GM18499 (cell line): ENCODE measurements around the gene NEURL2.
"Not testable (repeated sequence)": the region's sequence is repeated elsewhere in the genome, so short reads cannot be mapped to it uniquely, and the experiment has no call there.

Experiments used
- ATAC-seq: cut with Tn5 transposase; IDR thresholded peaks from one replicate; pipeline ENCODE4 v1.9.1; 2021; ENCODE audit warnings: moderate number of reproducible peaks; ENCODE audit not compliant: insufficient read depth, unreplicated experiment

Gene NEURL2

GRCh38 chr20:45878076-45878761 lies 12.8 kb downstream of the NEURL2 start:
- no peak for ATAC-seq

- no peak for ATAC-seq
Measured at GRCh38 chr20:45874576-45874975, 16.4 kb downstream of the NEURL2 start.

- ATAC-seq = not testable (repeated sequence)
Measured at GRCh38 chr20:45874104-45874481, 16.9 kb downstream of the NEURL2 start.

GRCh38 chr20:45873409-45874103 lies 17.5 kb downstream of the NEURL2 start:
- no peak for ATAC-seq

- no peak for ATAC-seq
Measured at GRCh38 chr20:45872626-45873025, 18.4 kb downstream of the NEURL2 start.

- ATAC-seq = no peak
Measured at GRCh38 chr20:45867819-45868176, 23.2 kb downstream of the NEURL2 start.

- no peak for ATAC-seq
Measured at GRCh38 chr20:45867136-45867818, 23.7 kb downstream of the NEURL2 start.

GRCh38 chr20:45866454-45866853 lies 24.6 kb downstream of the NEURL2 start:
- ATAC-seq = no peak

- no peak for ATAC-seq
Measured at GRCh38 chr20:45863543-45864470, 27.2 kb downstream of the NEURL2 start.

GRCh38 chr20:45861221-45862075 lies 29.6 kb downstream of the NEURL2 start:
- ATAC-seq = no peak

- ATAC-seq = no peak
Measured at GRCh38 chr20:45860560-45861220, 30.3 kb downstream of the NEURL2 start.

GRCh38 chr20:45859916-45860315 lies 31.1 kb downstream of the NEURL2 start:
- ATAC-seq = no peak

- ATAC-seq = no peak
Measured at GRCh38 chr20:45857882-45858216, 33.2 kb downstream of the NEURL2 start.

- ATAC-seq = peak; percentile 87
Measured at GRCh38 chr20:45857114-45857881, 33.7 kb downstream of the NEURL2 start, which contains the start of the genes ACOT8 and ZSWIM3. TSS of gene ACOT8 (minus strand) at chr20:45857392. CDS start at chr20:45857315, 77 bp downstream. TSS of gene ZSWIM3 (plus strand) at chr20:45857614. CDS start at chr20:45857826, 212 bp downstream.

GRCh38 chr20:45853484-45853883 lies 37.5 kb downstream of the NEURL2 start:
- ATAC-seq = no peak

- ATAC-seq = no peak
Measured at GRCh38 chr20:45852326-45852725, 38.7 kb downstream of the NEURL2 start.

GRCh38 chr20:45851501-45851900 lies 39.5 kb downstream of the NEURL2 start:
- ATAC-seq = no peak

- no peak for ATAC-seq
Measured at GRCh38 chr20:45850926-45851325, 40.1 kb downstream of the NEURL2 start.
